ENCODE data around the gene CLN3.
"Not testable (repeated sequence)": the region's sequence is repeated elsewhere in the genome, so short reads cannot be mapped to it uniquely, and the experiment has no call there.

CLN3 gene

GRCh38 chr16:28491970-28492474, at the start of gene CLN3:
Gene CLN3, minus strand, starts transcription at chr16:28492074. Its CDS starts 315 bp downstream, at chr16:28491759.
- DNase-seq = peak; percentile 92

GRCh38 chr16:28540346-28540745, 48.5 kb upstream of the CLN3 start:
- DNase-seq = no peak

- DNase-seq = no peak
Measured at GRCh38 chr16:28538733-28539596, 47.1 kb upstream of the CLN3 start, which contains the start of gene NUPR1. Gene NUPR1, minus strand, starts transcription at chr16:28538974. Its CDS starts 67 bp downstream, at chr16:28538907.

- no peak for DNase-seq
Measured at GRCh38 chr16:28537964-28538732, 46.3 kb upstream of the CLN3 start.

- no peak for DNase-seq
Measured at GRCh38 chr16:28537076-28537475, 45.2 kb upstream of the CLN3 start.

GRCh38 chr16:28534542-28535373, 42.9 kb upstream of the CLN3 start:
- DNase-seq = peak; percentile 47

GRCh38 chr16:28532940-28533647, 41.2 kb upstream of the CLN3 start:
- DNase-seq = no peak

GRCh38 chr16:28531777-28532744, 40.2 kb upstream of the CLN3 start:
- no peak for DNase-seq

GRCh38 chr16:28529124-28529523, 37.2 kb upstream of the CLN3 start:
- DNase-seq = no peak

GRCh38 chr16:28528463-28528867, 36.6 kb upstream of the CLN3 start:
- DNase-seq = no peak

- DNase-seq = no peak
Measured at GRCh38 chr16:28527985-28528384, 36.1 kb upstream of the CLN3 start.

GRCh38 chr16:28527100-28527785, 35.4 kb upstream of the CLN3 start:
- DNase-seq = not testable (repeated sequence)

GRCh38 chr16:28526201-28527099, 34.6 kb upstream of the CLN3 start:
- no peak for DNase-seq

- DNase-seq = peak; percentile 14
Measured at GRCh38 chr16:28524681-28525171, 32.9 kb upstream of the CLN3 start.

- DNase-seq = no peak
Measured at GRCh38 chr16:28522792-28523191, 30.9 kb upstream of the CLN3 start.

GRCh38 chr16:28521436-28521835, 29.6 kb upstream of the CLN3 start:
- no peak for DNase-seq

- DNase-seq = no peak
Measured at GRCh38 chr16:28520672-28521071, 28.8 kb upstream of the CLN3 start.

GRCh38 chr16:28514246-28514645, 22.4 kb upstream of the CLN3 start:
- DNase-seq = no peak
